Stimulated activated CD8-positive, alpha-beta memory T cell treated with anti-CD3 and anti-CD28 coated beads, Interleukin-7, amount 100 ng/mL, for 4 hours (primary cell): ENCODE data around the gene OR2V1.
"Not testable (repeated sequence)": the region's sequence is repeated elsewhere in the genome, so short reads cannot be mapped to it uniquely, and the experiment has no call there.

Source experiments
- DNase-seq, 2 donors: peaks; one replicate each; pipeline ENCODE4 v3.0.0-alpha.2; 2020; ENCODE audit warnings: low read depth in 2 of 2

The OR2V1 gene

DNA sequence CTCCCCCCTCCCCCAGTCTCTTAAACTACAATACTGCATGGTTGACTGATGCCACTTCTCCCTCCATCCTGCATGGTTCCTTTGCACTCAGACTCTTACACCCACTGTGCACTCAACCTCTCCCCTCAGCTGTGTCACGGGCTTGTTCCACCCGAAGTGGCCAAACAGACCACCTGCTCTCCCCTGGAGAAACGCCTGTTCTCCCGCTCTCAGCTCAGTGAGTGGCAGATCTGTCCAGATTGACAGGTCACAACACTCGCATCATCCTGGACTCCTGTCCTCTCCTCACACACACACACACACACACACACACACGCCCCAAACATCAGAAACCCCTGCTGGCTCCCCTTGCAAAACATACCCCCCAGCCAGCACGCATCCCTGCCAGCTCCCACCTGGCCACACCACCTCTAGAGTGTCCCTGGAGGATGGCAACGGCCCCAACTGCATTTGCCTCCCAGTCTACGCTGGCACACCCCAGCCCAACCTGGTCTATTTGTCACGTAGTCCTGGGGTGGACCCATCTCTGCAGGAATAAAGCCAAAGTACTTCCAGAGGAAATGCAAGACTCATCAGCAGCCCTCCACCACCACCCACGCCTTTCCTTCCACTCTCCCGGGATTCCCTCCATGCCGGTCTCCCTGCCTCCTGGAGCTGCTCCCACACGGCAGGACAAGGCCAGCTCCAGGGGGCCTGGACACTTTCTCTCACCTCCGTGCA lies 2.9 kb downstream of the OR2V1 start:
- no peak for DNase-seq

DNA sequence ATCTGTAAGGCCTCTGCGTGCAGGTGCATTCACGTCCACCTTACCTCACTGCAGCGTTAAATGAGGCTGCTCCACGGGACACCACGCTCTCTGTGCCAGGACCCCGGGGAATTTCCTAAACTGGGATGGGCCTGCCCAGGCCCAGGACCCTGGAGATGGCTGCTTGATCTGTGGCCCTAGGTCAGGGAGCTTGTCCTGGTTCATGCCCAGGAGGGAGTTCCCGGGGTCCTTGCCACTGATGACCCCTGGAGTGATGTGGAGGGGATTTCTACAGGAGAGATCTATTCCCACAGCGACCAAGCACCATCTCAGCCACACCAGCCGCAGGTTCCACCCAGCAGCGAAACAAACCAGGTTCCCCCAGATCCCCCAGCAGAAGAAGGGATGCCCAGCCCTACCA lies 3.5 kb downstream of the OR2V1 start:
- DNase-seq: no peak

- DNase-seq: no peak
Measured at GRCh38 chr5:181126841-181127240, 4.1 kb downstream of the OR2V1 start.

DNA sequence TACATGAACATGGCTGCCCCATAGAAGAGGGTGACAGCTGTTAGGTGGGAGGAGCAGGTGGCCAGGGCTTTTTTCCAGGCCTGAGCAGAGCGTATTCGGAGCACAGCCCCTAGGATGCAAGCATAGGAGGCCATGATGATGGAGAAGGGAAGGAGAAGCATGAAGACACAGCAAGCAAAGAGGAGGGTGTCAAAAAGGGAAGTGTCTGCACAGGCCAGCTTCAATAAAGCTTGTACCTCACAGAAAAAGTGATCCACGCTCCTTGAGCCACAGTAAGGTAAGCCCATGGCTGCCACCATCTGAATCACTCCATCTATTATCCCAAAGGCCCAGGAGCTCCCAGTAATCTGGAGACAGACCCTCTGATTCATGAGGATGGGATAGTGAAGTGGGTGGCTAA lies 6.4 kb downstream of the OR2V1 start:
- no peak for DNase-seq

DNA sequence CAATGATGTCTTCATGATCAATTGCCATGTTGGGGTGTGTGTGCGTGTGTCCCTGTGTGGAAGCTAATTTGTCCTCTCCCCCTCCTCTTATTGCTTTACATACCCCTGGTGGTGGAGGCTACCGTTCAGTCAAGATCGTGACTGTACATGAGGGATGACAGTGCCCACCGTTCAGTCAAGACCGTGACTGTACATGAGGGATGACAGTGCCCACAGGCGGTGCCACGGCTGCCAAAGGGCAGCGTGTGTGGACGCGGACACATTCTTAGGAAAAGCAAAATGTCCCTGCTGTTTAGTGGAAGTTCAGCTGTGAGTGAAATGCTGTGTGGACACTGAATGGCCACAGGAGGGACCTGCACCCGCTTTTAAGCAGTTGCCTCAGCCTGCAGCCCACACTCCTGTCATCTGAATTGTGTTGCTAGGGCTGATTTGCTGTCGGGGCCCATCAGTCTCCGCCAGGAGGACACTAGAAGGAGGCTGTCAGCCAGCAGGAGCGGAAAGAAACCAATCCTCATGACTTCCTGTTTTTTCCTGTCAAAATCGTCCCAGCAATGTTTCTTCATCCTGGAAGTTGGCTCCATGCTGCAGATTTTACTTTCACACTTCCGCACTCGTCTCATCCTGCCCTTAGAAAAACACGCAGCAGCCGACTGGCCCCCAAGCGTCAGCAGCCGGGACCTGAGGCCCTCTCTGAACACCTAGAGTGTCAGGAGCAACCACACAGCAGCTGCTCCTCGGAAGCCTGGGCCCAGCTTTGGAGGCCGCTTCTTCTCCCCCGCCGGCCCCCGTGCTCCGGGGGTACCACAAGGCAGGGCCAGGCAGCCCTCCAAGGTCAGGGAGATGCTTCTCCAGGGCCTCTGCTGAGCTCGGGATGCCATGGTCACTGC lies 9.1 kb downstream of the OR2V1 start:
- DNase-seq: no peak

DNA sequence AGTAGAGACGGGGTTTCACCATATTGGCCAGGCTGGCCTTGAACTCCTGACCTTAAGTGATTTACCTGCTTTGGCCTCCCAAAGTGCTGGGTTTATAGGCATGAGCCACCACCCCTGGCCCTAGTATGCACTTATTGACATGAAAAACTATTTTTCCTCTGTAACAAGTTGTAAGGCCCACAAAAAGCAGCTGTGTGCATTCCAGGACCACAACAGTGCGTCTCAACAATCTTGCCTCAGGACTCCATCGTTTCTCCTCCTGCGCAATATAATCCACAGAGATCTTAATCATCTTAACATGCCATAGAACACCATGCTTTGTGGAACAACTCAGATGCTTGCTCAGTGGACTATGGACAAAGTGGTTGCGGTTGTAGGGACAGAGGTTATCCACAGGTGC lies 10.2 kb downstream of the OR2V1 start:
- no peak for DNase-seq

DNA sequence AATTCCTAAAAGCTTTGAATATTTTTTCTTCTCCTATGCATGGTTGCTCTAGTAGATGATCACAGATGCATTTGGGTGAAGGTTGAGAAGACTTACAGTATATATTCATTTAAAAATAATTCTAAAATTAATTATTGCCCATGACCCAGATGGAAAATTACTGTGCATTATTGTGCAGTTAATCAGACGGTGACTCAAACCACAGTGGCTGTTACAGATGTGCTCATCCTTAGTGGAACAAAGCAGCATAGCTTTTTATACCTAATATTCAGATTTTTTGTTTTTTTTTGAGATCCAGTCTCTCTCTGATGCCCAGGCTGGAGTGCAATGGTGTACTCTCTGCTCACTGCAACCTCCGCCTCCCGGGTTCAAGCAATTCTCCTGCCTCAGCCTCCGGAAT lies 10.7 kb downstream of the OR2V1 start:
- no peak for DNase-seq

GRCh38 chr5:181119105-181119504 lies 11.9 kb downstream of the OR2V1 start:
- DNase-seq: no peak

- DNase-seq: no peak
Measured at GRCh38 chr5:181118369-181118768, 12.6 kb downstream of the OR2V1 start.

GRCh38 chr5:181114844-181115778 lies 15.9 kb downstream of the OR2V1 start:
- DNase-seq: no peak

DNA sequence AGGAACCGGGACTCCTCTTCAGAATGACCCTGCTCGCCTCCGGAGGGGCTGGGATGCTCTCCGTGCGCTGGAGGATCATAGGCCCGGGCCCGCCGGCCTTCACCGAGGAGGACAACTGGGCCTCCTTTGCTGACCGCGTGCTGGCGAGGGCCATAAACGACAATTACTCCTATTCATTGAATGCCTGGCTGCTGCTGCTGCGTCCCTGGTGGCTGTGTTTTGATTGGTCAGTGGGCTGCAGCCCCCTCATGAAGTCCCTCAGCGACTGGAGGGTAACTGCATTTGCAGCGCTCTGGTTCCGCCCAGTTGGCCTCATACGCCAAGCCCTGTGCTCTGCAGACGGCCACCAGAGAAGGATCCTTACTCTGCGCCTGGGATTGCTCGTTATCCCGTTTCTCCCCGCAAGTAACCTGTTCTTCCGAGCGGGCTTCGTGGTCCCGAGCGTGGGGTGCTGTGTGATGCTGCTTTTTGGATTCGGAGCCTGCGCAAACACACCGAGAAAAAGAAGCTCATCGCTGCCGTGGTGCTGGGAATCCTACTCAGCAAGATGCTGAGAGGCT lies 16.6 kb downstream of the OR2V1 start:
- no peak for DNase-seq

DNA sequence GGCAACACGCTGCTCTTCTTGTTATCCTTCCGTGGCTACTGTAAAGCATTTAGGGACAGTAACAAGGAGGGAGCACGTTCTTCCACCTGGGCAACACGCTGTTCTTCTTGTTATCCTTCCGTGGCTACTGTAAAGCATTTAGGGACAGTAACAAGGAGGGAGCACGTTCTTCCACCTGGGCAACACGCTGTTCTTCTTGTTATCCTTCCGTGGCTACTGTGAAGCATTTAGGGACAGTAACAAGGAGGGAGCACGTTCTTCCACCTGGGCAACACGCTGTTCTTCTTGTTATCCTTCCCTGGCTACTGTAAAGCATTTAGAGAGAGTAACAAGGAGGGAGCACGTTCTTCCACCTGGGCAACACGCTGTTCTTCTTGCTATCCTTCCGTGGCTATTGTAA lies 17.4 kb downstream of the OR2V1 start:
- not testable (repeated sequence) for DNase-seq

DNA sequence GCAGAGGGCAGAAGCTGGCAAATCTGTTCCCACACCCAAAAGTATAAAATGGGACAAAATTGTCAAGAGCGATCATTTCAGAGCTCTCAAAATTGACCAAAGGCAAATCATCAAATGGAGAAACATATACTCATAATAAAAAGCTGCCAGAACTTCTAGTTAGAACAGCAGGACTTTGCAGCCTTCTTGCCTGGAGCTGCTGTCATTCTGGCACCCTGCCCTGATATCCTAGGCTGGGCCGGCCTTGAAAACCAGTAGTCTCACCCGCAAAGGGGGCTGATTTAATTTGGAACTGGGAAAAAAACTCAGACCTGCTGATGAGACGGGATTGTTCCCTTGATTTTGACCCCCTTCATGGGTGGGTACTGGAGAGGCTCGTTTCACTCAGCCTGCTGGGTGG lies 18.5 kb downstream of the OR2V1 start:
- no peak for DNase-seq

GRCh38 chr5:181111010-181111409 lies 20.0 kb downstream of the OR2V1 start:
- DNase-seq: no peak

DNA sequence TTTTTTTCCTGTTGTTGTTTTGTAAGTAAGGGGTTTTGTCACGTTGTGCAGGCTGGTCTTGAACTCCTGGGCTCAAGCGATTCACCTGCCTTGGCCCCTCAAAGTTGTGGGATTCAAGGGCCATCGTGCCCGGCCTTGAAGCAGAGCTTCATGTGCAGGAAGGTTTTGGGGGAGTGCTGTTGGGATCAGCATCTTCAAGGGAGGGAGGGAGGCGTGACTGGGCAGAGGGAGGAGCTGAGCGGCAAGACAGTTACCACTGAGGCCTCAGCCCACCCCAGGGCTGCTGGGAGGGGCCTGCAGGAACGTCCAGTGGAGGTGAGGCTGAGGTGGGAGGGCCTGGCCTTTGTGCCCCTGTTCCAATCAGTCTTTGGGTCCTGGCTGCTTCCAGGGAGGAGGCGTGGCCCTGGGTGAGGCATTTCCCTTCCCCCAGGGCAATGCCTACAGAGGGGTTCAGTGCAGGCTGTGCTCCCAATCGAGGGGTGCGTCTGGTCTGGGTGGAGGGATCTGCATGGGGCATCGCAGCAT lies 21.4 kb downstream of the OR2V1 start:
- DNase-seq: no peak

DNA sequence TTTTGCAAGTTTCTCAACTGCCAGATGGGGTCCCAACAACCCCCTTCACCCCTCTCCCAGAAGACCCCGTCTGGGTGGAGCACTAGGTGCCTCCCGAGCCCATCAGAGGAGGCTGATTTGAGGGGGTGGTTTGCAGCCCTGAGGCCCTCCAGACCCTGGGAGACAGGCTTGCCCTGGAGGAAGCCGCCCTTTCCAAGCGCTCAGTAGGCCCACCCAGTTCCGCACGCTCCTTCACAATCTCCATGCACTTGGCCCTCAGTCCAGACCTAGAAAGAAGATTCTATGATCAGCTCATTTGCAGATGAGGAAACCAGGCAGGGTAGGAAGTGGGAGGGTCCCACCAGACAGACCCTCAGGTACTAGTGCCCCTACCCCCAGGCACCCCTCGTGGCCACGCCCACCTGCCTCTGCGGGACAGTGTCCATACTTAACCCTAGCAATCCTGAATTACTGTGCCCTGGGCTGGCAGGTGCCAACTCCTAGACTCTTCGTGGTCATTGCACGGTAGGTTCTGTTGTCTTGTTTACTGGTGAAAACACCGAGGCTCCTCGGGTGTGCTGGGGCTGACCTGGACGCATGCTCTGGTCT lies 22.3 kb downstream of the OR2V1 start:
- no peak for DNase-seq

GRCh38 chr5:181107699-181108098 lies 23.3 kb downstream of the OR2V1 start:
- DNase-seq: no peak

DNA sequence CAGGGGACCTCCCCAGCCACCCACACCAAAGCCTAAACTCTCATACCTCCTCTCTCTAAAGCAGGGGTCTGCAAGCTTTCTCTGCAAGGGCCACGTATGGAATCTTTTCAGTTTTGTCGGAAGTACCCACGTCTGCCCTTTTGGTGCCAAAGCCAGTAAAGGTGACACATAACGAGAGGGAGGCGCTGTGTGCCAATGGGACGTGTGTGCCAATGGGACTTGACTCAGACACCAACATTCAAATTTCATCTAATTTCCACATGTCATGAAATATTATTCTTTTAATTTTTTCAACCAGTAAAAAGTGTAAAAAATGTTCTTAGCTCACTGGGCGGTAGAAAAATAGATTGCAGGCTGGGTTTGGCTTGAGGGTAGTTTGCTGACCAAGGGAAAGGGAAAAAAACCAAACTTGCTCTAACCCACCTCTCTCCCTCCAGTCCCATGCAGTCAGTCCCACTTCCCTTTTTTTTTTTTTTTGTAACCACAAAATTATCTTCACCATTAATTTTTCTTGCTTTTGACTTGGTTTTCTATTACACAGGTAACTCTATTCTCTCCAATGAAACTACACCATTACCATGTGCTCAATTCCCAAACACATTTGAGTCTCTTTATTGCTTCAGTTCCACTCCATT lies 25.5 kb downstream of the OR2V1 start:
- no peak for DNase-seq

GRCh38 chr5:181104606-181105390 lies 26.2 kb downstream of the OR2V1 start:
- DNase-seq: not testable (repeated sequence)

DNA sequence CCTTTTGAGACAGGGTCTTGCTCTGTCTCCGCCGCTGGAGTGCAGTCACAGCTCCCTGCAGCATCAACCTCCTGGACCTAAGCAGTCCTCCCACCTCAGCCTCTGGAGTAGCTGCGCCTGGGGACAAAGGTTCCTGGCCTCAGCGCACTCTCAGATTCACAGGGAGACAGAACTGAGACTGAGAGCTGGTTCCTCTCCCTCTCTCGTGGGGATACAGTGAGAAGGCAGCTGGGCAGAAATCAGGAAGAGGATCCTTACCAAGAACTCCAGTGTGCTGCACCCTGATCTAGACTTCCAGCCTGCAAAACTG lies 26.8 kb downstream of the OR2V1 start:
- not testable (repeated sequence) for DNase-seq
